Ureter (tissue), 1 donor: ENCODE data around the gene SMPX. TPM values are rescaled to one million over a fixed set of nuclear protein-coding genes. Genes with fewer than 3 reads are reported as not detected.
"Not testable (repeated sequence)": the region's sequence is repeated elsewhere in the genome, so short reads cannot be mapped to it uniquely, and the experiment has no call there.

Experiments
- DNase-seq: peaks from one replicate; pipeline ENCODE4 v3.0.0-alpha.2; 2020; ENCODE audit warnings: low spot score
- total RNA-seq: library from RNA; stranded (reverse); gene quantifications from one replicate; pipeline ENCODE4 v1.2.4, GENCODE V29; 2023
- donor health status: DM: yes; HTN: yes; CAD: no.

Gene SMPX
- not detected for total RNA-seq

DNA sequence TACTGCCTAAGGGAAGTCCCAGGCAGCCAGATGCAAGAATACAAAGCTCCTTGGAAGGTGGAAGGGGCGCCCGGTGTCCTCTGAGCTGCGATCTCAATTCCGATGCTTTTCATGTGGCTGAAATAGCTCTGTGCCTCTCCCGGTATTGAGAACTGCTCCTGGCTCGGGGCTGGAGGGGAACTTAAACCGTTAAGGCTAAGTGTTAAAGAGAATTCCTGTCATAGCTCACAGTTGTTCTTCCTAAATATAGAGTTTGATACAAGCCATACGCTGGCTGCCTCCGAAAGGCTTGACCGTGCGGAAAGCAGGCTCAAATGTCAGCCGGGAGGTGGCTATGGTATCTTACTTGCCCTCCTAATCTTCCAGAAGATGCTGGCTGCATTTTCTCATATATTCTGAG, at the start of gene SMPX:
Gene SMPX, minus strand, starts transcription at position 157 of the 400 bp plus-strand sequence. CDS start 3,826 bp downstream, outside the sequence.
- DNase-seq: no peak

DNA sequence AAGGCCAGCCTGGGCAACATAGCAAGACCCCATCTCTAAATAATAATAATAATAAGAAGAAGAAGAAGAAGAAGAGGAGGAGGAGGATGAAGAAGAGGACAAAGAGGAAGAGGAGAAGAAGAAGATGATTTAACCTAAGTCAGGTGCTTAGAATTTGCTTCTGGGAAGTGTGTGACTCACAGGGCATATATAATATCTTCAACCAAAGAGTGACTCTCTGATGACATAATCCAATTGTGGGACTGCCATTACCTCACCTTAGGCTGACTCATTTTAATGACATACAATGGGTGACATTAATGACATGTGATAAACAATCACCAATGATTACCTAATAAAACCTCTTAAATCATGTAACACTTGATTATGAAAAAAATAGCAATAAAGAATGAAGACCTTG, 48.8 kb upstream of the SMPX start:
- DNase-seq: no peak

DNA sequence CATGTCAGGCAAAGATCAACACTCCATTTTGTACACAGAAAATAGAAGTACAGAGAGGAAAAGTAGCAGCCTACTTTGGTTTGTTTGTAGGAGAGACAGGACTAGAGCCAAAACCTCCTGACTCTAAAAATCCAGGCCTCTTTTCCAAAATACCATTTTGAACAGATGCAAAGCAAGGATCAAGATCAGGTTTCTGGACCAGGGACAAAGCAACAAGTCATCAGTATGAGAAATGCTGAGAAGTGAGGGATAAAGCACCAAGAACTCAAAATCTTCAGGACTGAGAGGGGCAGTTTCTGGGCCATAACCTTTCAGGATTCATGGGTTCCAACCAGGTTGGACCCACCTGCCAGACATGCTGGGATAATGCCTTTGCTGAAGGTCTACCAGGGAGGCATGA, 44.9 kb upstream of the SMPX start:
- no peak for DNase-seq

DNA sequence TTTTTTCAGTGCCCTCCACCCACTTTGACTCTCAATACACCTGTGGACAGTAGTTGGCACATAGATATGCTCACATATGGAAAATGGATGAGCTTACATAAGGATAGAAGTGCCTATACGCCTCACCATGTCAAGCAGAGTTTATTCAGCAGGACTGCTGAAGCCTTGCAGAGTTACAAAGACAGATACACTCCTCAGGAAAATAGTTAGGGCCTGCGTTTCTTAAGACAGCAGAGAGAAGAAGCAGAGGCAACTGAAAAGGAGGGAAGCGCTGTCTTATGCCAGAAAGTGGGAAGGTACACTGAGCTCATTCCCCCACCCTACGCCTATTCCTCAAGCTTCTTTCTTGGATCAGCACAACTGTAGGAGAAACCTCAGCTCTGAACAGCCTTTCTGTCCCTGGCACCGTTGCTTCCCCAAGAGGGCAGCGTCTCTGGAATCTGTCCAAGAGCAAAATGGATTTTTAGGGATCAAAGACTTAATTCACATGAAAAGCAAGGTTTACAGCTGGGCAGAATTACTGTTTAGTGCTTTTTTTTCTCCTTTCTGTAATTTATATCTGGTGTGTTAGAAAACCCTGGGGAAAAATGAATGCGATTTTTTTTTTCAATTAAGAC, 44.2 kb upstream of the SMPX start:
- no peak for DNase-seq

DNA sequence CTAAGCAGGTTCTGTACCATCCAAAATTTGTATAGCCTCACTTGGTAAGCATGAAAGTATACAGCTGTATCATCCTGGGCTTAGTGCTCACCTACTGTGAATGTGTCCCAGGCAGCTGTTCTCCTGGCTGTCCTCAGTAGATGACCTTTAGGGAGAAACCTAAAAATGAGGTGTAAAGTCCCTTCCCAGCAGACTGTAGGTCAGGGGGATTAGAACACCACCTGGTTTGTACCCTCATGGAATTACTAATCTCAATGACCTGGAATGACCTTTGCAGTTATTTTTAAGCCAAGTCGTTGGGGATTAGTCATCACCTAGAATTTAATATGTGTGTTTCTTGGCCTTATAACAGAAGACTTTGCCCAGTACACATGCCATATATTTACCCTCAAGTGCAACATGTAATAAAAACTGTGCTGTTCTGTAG, 42.4 kb upstream of the SMPX start:
- DNase-seq: no peak

DNA sequence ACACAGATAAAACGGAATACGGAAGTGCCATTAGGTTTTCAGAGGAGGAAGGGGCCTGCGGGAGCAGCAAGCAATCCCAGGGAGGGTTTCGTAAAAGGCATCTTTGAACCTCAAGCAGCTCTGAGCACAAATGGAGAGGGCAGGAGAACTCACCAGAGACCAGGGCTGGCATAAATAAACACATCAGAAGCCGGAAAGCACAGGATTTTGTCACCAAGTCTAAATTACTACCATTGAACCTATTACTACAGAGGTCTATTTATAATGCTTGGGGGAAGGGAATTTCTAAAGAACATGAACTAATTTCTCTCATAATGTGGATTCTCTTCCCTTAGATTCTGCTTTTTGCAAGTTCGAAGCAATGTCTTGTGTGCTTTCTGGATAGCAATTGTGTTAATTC, 41.9 kb upstream of the SMPX start:
- DNase-seq: no peak

DNA sequence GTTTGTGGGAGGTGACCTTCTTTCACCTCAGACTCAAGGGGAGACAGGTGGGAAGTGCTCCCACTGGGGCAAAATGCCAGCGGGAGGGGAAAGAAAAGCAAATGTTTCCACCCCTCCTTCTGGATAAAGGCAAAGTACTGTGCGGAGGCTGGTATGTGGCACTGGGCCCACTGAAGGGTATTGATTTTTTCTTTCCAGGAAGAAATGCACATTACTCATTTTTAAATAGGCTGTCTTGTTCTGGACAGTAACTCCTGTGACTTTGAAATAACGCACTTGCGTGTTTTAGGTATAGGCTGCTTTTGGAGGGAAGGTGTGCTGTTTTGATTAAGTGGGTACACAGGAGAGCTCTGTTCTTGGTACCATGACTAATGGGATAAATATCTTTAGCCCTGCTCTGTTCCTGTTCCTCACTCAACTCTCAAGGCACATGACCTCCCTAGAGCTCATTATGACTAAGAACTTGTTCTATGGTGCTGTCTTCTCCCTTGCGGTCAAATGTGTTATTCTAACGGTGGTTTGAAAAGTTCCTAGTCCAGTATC, 40.8 kb upstream of the SMPX start:
- no peak for DNase-seq

DNA sequence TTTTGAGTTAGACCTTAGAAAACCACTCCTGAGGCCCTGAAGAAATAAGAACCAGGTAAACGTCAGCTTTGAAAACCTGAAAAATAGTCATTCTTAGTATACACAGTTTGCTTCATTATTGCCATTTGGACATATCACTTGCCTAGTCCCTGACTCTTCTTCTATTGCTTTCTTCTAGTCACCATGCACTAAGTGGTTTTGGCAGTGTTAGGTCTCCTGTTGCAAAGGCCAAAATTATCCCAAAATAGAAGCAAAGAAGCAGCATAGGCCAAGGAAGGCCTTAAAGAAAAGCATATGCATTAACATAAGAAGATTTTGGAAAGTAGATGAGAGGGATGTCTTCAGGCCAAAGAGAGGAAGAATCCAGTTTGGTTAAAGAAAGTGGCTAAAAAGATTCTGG, 24.1 kb upstream of the SMPX start:
- DNase-seq: no peak

DNA sequence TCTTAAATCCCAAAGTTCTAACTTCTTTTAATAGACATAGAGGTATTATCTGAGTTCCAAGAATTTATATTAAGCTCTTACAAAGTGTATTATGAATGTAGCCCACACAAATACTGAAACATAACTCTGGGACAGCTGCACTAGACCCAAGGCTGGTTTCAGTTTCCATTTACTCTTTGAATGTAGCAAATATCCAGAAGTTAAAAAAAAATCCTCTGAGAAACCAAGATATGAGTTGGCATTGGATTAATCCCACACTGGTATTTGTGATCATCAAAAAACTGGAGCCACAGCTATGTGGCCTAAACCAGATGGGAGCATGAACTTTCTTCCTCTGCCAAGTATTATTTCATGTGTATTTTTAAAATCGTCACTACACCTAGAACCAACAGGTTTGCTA, 23.6 kb upstream of the SMPX start:
- DNase-seq: no peak

DNA sequence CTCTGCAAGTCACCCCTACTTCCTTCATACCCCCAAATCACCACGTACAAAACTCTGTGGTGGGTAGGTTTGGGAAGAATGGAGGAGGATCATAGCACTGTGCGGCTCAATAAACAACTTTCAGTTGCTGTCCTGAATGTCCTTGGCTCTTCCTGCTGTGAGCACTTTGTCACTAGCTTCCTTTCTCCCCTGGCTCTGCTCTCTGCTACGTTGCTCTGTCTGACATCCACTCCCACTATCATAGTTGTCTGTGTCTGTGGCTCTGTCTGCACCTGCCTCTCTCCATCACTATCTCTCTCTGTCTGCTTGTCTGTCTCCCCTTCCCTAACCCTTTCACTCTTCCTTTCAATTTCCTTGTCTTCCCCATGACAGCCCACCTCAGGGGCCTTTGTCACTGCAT, 21.2 kb upstream of the SMPX start:
- no peak for DNase-seq

DNA sequence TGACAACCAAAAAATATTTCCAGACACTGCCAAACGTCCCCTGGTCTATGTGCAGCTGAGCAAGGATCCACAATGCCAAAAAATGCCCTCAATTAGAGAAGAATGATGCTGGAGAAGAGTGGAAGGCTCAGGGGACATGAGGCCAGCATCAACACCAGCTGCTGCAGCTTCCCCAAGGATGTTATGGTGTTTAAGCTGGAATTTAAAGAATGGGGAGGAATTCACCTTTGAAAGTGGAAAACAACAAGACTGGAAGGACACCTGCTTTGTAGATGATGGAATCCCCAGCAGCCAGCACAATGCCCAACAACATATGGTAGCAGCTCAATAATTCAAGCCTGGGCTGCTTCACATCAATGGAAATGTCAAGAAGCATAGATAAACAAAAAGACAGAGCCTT, 20.3 kb upstream of the SMPX start:
- no peak for DNase-seq

DNA sequence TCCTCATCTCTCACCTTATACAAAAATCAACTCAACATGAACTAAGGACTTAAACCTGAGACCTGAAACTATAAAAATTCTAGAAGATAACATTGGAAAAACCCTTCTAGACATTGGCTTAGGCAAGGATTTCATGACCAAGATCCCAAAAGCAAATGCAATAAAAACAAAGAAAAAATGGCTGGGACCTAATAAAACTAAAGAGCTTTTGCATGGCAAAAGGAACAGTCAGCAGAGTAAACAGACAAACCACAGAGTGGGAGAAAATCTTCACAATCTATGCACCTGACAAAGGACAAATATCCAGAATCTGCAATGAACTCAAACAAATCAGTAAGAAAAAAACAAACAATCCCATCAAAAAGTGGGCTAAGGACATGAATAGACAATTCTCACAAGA, 17.2 kb upstream of the SMPX start:
- DNase-seq: not testable (repeated sequence)

DNA sequence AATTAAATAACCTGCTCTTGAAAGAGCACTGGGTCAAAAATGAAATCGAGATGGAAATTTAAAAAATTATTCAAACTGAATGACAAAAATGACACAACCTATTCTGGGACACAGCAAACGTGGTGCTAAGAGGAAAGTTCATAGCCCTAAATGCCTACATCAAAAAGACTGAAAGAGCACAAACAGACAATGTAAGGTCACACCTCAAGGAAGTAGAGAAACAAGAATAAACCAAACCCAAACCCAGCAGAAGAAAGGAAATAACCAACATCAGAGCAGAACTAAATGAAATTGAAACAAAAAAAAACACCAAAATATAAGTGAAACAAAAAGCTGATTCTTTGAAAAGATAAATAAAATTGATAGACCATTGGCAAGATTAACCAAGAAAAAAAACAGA, 15.1 kb upstream of the SMPX start:
- DNase-seq: not testable (repeated sequence)

DNA sequence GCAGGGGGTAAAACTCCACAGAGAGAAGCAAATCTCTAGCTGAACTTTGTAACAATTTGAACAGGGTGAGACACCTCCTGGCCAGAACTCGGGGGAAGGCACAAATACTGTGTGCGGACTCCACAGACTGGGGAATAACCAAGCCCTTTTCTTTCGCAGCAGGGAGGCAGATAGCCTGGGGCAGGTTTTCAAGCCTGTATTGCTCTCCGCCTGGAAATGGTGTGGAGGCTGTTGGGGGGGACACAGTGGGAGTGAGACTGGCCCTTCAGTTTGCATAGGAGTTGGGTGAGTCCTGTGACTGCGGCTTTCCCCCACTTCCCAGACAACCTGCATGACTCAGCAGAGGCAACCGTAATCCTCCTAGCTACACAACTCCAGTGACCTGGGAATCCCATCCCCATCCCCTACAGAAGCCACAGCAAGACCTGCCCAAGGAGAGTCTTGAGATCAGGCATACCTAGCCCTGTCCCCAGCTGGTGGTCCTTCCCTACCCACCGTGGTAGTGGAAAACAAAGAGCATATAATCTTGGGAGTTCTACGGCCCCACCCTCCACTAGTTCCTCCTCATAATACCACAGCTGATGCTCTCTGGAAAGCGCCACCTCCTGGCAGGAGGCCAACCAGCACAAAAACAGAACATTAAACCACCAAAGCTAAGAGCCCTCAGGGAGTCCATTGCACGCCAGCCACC, 12.9 kb upstream of the SMPX start:
- DNase-seq: no peak

DNA sequence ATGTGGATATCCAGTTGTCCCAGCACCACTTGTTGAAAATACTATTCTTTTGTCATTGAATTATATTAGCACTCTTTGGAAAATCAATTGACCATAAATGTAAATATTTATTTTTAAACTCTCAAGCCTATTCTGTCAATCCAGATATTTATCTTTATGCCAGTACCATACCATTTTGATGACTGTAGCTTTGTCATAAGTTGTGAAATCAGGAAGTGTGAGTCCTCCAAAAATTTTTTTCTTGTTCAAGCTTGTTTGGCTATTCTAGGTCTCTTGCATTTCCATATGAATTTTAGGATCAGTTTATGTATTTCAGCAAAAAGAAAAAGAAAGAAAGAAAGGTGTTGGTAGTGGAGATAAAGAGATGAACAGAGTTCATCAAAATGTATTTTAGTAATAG, 8.2 kb upstream of the SMPX start:
- no peak for DNase-seq

DNA sequence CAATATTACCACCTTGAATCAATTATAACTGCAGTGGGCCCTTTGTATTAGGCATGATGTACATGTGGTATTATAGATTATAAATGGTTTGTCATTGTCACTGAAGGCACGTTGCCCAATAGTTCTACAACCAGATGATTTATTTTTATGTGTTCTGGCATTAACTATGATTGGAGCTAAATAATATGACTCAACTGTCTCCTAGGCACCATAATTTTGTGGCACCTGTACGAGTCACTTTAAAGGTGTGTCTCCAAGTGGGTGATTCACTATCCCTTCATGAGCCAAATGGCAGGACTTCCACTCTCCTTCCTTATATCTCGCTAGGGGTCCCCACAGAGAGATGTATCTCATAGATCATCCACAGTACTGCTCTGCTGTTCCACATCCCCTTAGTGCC, 6.1 kb upstream of the SMPX start:
- no peak for DNase-seq

DNA sequence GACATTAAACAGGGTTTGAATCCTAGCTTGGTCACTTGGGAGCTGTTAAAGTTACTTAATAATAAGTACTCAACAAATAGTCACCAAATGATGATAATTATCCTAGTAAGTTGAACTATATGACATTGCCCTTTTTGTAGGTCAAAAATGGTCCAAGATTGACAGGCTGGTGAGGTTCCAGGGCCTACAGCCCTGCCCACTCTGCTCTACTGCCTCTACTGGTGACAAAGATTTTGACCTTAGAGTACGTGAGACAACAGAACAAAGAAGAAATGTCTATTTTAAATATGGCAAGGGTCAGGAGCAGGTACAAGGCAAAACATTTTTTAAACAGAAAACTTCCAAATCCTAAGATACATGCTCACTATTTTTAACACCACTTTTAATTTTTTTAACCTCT, 572 bp upstream of the SMPX start:
- DNase-seq: no peak

DNA sequence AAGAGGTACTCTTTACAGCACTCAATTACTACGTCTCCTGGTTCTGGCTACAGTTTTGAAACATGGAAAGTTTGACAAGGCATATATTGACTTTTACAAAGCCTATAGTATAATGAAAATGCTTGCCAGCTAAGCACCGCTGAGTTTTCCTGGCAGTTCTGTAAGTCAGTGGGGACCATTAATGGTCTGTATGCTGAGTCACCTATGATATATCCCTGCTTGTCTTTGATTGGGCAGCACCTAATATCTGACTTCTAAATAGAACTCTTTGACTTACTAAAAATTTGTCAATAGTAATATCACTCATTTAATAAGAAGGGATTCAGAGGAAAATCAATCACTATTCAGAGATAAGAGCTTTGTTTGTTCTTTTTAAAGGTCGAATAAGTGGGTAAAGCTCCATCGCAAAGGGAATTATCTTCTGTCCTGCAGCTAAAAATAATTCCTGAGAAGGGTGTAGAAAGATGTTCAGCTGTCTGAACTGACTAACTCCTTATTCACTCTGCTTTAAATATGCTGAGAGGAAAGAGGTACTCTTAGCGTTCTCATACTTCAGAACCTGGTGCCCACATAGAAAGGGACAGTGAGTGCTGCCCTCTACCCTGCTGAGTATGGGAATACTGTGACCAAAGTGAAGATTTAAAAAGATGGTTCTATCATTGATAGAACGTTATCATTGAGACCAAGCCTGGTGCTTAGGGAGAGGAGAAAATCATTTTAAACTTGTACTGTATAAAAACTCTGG, 959 bp downstream of the SMPX start:
- DNase-seq: no peak

DNA sequence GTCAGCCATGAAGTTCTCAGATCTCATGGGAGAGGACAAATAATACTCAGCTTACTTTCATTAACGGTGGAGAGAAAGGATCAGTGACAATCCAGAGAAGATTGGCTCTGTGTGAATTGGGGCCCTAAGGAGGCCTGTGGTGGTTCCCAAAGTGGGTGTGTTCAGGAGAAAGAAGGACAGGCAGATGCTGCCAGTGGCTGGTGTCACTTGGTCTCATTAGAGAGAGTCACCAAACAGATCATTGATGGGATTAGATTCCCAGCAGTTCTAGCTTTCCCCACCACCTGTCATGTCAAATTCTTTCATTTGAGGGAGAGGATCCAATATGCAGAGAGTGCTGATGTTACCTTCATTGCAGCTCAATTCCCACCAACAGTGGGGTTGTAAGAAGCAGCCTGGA, 8.0 kb downstream of the SMPX start:
- DNase-seq: no peak

DNA sequence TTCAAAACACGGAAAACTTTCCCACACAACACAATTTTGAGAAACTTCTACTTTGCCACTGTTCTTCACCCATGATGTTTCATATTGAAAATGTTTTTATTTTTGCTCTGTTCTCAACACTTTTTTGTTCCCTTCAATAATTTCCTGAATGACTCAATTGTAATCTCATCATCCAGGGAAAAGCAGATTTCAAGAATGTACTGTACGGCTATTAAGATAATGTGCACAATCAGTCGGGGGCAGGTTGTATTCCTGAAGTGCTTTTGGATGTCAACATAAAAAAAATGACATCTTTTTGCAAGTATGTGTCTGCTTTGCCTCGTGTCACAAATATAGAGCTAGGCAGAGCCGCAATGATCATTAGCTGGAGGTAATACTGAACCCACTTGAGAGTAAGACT, 9.7 kb downstream of the SMPX start:
- DNase-seq: no peak

DNA sequence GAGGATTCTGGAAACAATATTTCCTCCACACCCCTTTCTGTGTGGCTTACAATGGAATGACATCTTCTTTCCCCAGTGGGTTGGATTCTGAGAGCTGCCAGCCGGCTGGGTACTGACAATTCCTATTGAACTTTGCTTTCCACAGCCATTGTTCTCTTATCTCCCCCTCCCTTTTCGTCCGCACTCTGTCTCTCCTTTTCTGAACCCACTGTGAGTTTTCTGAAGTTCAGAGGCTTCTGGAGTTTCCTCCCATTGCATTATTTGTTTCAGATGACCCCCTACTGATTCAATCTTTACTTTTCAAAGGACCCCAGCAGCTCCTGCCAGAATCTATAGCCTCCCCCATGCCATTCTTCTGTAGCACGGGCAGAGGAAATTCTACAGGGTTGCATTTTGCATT, 10.4 kb downstream of the SMPX start:
- no peak for DNase-seq

DNA sequence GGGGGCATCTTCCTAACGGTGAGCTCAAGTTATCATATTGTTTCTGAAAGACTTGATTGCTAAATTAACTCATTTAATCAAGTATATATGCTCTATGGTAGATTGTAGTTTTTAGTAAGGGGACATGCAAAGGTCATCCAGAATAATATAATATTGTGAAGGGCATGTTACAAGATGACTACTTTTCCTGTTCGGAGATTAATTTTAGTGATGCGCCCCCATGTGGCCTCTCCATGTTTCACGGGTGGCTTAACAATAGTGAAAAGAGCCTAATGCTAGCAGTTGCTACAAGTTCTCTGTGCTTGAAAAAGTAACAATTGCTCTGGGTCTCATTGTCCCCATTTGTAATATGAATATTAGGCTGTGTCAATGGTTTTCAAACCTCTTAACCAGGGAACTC, 12.2 kb downstream of the SMPX start:
- no peak for DNase-seq

DNA sequence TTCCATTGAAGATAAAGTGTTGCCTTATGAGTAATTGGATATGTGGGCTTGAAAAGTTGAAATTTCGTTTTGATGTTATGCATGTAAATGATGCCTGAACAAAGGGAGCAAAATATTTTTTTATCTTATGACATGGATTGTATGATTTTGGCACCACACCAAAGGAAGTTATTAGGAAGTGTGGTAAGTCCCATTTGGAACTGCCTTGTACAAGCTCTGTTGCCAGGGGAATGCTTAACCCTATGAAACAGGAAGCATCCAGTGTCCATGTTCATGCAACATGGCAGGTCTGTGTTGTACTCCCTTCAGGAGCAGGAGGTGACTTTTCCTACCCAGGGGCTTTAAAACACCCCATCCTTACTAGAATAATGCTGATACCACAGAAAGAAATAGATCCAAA, 13.2 kb downstream of the SMPX start:
- no peak for DNase-seq
